ENCODE measurements around the gene ASPN. TPM values are rescaled to one million over a fixed set of nuclear protein-coding genes. Genes with fewer than 3 reads are reported as not detected.

ASPN gene
- total RNA-seq, 1 donor from 2014 or later: 2.9 TPM

DNA sequence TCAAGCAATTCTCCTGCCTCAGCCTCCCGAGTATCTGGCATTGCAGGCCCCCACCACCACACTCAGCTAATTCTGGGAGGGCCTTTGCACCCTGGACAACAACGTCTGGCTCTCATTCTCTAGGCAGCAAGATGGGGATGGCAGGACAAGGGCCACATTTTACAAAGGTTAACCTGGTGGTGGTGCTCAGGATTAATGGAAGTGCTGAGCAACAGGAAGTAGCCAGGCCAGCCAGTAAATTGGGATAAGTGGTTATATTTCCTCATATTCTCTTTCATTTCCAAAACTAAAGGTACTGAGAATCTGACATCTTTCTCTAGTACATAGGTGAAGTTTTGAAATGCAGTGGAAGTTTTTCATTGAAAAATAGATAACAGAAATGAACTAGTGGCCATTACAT lies 24.7 kb upstream of the ASPN start:
- intact Hi-C loops (cut with DNase I): loop anchor here (10.0 kb wide), 1 partner anchor 128 kb away; no protein-coding TSS in a partner anchor
- no peaks in the 10 kb centered on the region for H3K9me3 ChIP-seq
- H3K36me3 ChIP-seq: no peaks in the 10 kb centered on the region
- peak overlapping the region; percentile 66 for H3K27ac ChIP-seq
- H3K27me3 ChIP-seq: no peaks in the 10 kb centered on the region
- H3K4me1 ChIP-seq: peaks cover 56% of the 10 kb centered on the region
- DNase-seq (ENCODE audit: extremely low spot score in 2 of 2): no peak
- no peak for TF ChIP-seq POLR2AphosphoS5 (IDR thresholded peaks at IDR 0.05; ENCODE audit: insufficient read depth in 1 of 2, low read depth in 1 of 2)
- TF ChIP-seq POLR2A (IDR thresholded peaks at IDR 0.05): no peak
- TF ChIP-seq, protein P1, sequence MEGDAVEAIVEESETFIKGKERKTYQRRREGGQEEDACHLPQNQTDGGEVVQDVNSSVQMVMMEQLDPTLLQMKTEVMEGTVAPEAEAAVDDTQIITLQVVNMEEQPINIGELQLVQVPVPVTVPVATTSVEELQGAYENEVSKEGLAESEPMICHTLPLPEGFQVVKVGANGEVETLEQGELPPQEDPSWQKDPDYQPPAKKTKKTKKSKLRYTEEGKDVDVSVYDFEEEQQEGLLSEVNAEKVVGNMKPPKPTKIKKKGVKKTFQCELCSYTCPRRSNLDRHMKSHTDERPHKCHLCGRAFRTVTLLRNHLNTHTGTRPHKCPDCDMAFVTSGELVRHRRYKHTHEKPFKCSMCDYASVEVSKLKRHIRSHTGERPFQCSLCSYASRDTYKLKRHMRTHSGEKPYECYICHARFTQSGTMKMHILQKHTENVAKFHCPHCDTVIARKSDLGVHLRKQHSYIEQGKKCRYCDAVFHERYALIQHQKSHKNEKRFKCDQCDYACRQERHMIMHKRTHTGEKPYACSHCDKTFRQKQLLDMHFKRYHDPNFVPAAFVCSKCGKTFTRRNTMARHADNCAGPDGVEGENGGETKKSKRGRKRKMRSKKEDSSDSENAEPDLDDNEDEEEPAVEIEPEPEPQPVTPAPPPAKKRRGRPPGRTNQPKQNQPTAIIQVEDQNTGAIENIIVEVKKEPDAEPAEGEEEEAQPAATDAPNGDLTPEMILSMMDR (IDR thresholded peaks at IDR 0.05): no peak
- no peak overlapping the region for H3K4me3 ChIP-seq

DNA sequence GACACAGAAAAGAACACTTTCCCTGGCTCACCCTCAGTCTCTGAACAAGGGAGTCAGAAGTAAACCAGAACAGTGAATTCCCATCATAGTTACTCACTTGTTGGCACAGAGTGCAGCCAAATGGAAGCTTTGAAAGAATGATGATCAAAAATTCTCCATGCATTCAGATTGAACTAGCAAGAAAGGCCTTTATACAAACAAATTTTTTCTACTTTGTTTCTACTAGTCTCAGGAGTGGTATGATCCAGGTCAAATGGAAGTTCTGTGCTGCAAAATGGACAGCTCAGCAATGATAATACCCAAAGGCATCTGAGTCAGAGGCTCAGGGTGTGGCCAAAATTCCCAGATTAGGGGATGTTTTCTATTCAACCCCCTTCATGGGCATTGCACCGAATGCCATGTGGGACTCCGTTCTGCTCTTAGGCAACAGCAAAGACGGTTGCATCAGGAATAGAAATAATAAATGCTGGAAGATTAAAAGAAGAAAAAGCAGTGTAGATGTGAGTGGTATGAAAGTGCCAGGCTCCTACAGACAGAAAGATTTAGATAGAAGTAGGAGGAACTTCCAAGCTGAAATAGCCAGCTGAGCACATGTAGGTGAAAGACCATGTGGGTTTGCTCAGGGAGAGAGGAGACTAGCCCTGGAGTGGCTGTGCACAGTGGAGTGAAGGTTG lies 24.0 kb upstream of the ASPN start:
- H3K4me1 ChIP-seq: peaks cover 56% of the 10 kb centered on the region

DNA sequence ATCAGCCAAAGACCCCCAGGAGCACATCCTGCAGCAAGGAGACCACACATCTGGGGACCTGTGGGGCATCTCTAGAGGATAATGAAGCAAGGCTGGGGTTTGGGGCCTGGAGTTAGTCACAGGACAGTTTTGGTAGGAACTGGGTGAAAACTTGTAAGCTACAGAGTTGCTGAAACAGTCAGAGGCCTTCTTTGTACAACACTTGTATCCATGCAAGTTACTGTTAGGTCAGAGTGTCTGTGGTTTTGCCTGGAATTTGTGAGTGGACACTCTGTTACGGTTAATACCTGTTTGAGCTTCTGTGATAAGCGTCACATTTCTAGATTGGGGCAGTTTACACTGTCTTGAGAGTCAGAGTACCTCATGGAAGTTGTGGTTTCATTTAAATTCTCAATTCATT lies 22.6 kb upstream of the ASPN start:
- Histone ChIP-seq H3K9me3 (no peaks in the 10 kb centered on the region), H3K4me1 (peaks cover 59% of the 10 kb centered on the region), H3K36me3 (no peaks in the 10 kb centered on the region), H3K27ac (peak overlapping the region; percentile 66), H3K4me3 (no peak overlapping the region), H3K27me3 (no peaks in the 10 kb centered on the region)
- TF ChIP-seq POLR2A (IDR thresholded peaks at IDR 0.05) (no peak), POLR2AphosphoS5 (IDR thresholded peaks at IDR 0.05; ENCODE audit: insufficient read depth in 1 of 2, low read depth in 1 of 2) (no peak)
- TF ChIP-seq, protein P1 (IDR thresholded peaks at IDR 0.05): no peak
- intact Hi-C loops (cut with DNase I): loop anchor here (10.0 kb wide), 1 partner anchor 130 kb away; no protein-coding TSS in a partner anchor
- no peak for DNase-seq (ENCODE audit: extremely low spot score in 2 of 2)

More for the DNA sequence above, 24.0 kb upstream of the ASPN start:
- intact Hi-C loops (cut with DNase I): loop anchor here (10.0 kb wide), 1 partner anchor 128 kb away; no protein-coding TSS in a partner anchor
- no peak for DNase-seq (ENCODE audit: extremely low spot score in 2 of 2)
- H3K27me3 ChIP-seq: no peaks in the 10 kb centered on the region
- H3K9me3 ChIP-seq: no peaks in the 10 kb centered on the region
- H3K36me3 ChIP-seq: no peaks in the 10 kb centered on the region
- no peak overlapping the region for H3K4me3 ChIP-seq
- TF ChIP-seq, protein P1 (IDR thresholded peaks at IDR 0.05): no peak
- peak in 1 of 2 donors; percentile 71 for TF ChIP-seq POLR2AphosphoS5 (IDR thresholded peaks at IDR 0.05; ENCODE audit: insufficient read depth in 1 of 2, low read depth in 1 of 2)
- TF ChIP-seq POLR2A (IDR thresholded peaks at IDR 0.05): no peak
- peak overlapping the region; percentile 66 for H3K27ac ChIP-seq

DNA sequence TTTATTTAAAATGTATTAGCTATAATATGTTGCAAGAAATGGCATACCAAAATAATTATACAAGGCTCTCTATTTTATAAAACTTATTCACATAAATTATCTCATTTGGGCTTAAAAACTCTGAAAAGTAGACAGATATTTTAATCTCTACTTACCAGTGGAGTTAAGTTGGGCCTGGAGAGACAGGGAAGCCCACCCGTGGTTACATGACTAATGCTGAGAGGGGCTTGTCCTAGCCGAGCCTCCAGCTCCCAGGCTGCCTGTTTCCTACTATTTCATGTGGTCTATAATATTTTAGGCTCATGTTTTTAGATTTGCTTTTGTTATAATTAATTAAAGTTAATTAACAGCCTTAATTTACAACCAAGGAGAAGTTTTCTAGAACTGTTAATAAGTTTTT lies 20.9 kb upstream of the ASPN start:
- Histone ChIP-seq H3K4me1 (peaks cover 59% of the 10 kb centered on the region), H3K36me3 (no peaks in the 10 kb centered on the region), H3K27me3 (no peaks in the 10 kb centered on the region), H3K9me3 (no peaks in the 10 kb centered on the region), H3K4me3 (no peak overlapping the region), H3K27ac (no peak overlapping the region)
- no peak for DNase-seq (ENCODE audit: extremely low spot score in 2 of 2)
- TF ChIP-seq POLR2A (IDR thresholded peaks at IDR 0.05) (no peak), POLR2AphosphoS5 (IDR thresholded peaks at IDR 0.05; ENCODE audit: insufficient read depth in 1 of 2, low read depth in 1 of 2) (no peak)
- TF ChIP-seq, protein P1 (IDR thresholded peaks at IDR 0.05): no peak
- intact Hi-C loops (cut with DNase I): loop anchor here (10.0 kb wide), 1 partner anchor 132 kb away; no protein-coding TSS in a partner anchor
